HG02763 (cell line): Measurements from ENCODE around the gene RAB8B.
A peak's percentile ranks its signal among the peaks of the same experiment; 100 is the strongest.

ENCODE experiments used
- ATAC-seq: cut with Tn5 transposase; IDR thresholded peaks from one replicate; pipeline ENCODE4 v1.9.1; 2021; ENCODE audit warnings: mild to moderate bottlenecking, moderate library complexity; ENCODE audit not compliant: unreplicated experiment

RAB8B gene

DNA sequence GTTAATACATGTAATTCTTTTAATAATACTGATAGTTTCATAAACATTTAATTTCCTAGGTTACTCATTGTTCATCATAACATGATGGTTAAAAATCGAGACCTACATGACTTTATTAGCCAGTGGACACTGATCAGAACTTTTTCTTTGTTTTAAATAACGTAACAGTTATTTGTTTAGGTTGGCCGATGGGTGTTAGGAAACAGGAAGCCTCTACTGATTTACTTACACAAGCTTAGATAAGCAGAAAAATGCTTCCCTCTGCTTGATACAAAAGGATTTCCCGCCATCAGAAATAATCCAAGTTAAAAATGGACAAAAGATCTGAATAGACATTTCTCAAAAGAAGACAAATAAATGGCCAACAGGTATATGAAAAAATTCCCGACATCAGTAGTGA, 71.4 kb downstream of the RAB8B start:
- ATAC-seq = no peak

DNA sequence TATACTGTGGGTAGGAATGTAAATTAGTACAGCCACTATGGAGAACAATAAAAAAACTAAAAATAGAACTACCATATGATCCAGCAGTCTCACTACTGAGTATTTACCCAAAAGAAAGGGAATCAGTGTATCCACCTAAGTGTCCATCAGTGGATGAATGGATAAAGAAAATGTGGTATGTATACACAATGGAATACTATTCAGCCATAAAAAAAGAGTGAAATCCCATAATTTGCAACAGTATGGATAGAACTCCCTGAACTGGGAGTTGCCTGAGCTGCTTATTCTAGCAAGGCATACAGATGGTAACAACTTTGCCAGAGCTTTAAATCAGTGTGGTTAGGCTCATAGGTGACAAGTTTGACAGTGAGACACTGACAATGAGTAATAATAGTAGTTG, 71.9 kb downstream of the RAB8B start:
- no peak for ATAC-seq

DNA sequence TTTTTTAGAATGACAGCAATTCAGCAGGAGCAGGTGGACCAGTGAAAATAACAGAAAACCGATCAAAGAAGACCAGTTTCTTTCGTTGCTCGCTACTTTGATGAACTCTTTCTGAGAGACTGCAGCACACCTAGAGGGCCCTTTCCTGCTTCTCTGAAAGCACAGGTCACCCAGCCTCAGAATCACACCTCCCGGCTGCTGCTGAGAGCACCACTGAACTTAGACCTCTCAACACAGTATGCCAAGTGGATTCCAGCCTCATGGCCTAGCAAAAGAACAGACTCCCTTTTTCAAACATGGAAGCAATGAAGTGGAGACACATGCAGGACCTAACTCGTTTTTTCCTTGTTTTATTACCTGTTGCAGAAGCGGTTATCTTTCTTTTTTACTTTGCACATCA, 74.1 kb downstream of the RAB8B start:
- no peak for ATAC-seq

DNA sequence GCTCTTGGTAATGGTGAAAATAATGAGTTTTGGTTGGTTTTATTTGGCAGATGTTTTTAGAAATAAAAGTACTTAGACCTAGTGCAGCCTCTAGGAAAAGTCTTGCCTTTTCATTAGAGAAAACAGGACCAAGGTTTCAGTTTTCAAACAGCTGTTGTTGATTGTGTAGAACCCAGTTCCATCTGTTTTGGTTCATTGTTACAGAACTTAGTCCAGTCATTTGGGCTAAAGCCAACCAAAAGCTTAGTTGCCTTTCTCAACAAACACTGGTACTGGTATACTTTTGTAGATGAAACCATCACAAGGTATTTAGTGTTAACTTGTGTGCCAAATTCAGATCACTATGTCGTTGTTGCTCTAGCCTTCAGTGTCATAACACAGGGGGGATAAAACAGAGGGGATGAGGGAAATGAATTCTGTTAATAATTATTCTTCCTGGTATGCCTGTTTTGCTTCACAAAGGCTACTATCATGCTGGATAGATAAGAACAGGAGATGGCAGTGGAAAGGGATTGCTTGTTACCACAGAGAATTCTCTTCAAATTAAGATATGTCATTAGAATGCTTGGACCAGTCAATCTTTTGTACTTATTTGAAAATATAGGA, 75.4 kb downstream of the RAB8B start:
- ATAC-seq = no peak

DNA sequence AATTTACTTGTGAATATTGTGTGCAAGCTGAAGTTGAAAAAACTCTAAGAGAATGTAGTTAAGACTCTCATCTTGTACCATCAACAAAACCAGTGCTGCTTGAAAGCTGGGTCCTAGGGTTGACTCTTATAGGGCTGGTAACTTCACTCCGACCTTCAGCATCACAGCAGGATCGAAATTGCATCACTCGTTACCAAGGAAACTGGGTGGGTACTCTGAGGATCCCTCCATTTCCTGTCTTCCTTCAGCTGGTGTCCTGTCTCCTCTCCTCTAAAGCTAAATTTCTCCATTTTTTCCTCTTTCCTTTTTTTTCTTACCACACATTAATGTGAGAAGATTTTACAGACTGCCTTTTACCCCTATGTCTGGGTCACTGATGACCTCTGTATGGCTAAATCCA, 85.0 kb downstream of the RAB8B start:
- ATAC-seq = no peak

DNA sequence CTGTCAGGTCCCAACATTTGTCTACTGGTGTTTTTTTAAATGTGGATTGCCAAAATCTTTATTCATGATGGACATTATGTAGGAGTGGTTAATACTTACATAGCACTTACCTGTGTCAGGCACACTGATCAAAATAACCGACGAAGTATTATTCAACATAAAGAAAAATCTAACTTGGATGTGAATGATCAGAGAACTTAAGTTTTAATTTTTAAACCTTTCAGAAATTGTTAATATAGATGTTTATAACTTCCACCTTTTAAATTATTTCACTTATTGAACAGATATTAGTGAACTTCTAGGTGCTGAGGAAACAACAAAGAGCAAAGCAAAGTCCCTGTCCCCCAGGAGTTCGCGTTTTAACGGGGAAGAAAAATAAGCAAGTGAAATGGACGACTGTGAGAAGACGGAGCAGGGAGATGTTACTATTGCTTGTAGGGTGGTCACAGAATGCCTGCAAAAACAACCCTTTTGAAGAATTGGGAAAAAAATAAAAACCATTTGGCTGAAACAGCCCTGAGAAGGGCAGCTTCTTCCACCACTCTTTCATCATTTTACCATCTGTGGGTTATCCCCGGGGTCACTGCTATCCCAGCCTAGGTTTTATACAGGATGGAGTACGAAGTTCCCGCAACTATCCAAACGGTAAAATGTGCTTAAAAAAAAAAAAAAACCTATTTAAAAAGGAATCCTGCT, 87.1 kb downstream of the RAB8B start:
- ATAC-seq = no peak

DNA sequence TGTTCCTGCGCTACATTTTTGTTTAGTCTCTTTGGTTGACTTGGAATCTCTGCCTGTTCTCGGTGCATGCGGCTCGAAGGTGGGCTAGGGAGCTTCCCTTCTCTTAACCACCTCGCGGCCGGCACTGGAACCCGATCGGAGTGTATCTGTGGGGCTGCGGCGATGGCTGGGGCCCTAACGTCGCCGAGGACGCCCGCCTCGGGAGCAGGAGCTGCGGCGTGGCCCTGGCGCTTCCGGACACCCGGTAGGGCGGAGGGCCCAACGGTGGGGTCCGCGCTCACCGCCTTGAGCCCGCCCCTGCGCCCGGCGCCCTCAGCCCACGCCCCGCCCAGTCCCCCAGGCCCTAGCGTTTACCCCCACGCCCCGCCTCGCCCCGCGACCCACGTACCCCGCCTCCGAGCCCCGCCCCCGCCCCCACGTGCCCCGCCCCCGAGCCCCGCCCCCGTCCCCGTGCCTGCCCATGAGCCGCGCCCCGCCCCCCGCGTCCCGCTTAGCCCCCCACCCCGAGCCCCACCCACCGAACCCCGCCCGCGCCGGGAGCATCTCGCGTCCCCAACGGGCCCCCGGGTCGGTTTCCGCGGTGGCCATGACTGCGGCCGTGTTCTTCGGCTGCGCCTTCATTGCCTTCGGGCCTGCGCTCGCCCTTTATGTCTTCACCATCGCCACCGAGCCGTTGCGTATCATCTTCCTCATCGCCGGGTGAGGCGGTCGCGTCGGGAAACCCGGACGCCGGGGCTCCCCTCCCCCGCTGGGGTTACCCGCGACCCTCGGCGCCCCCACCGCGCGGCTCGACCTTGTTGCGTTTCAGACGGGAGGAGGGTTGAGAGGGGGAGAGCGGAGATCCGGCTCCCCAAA, 87.9 kb downstream of the RAB8B start, which contains the start of gene APH1B:
Gene APH1B, plus strand, starts transcription at position 568 of the 855 bp plus-strand sequence. Its CDS starts 19 bp downstream, at position 587.
- ATAC-seq = peak; percentile 71

DNA sequence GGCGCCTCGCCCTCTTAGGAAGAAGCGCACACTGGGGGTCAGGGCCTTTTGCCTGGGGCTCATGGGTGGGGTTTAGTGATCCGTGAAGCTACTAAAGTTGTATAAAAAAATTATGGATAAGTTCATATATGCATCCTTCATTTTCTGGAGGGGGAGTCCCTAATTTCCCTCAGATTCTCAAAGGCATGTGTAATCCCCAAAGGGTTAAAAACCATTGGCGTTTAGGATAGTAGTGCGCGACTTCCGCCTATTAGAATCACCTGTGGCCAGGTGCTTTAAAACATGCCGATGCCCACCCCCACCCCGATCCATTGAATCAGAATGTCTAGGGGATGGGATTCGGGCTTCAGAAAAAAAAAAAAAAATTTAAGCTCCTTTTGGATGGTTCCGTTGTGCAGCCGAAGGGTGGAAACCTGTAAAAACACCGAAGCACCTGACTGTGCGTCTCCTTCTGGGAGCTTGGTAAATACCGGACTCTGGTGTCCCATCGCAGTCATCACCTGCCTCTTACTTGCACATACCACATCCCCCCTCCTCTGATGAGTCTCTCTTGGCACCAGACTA, 88.6 kb downstream of the RAB8B start:
- ATAC-seq = no peak

DNA sequence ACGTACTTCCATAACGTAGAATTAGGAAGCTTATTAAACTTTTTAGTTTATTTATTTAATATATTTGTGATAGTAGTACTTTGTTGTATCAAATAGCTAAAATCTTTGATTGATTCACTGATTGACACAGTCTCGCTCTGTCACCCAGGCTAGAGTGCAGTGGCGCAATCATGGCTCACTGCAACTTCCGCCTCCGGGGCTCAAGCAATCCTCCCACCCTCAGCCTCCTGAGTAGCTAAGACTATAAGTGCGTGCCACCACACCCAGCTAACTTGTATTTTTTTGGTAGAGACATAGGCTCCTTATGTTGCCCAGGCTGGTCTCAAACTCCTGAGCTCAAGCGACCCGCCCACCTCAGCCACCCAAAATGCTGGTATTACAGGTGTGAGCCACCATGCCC, 93.7 kb downstream of the RAB8B start:
- ATAC-seq = no peak

DNA sequence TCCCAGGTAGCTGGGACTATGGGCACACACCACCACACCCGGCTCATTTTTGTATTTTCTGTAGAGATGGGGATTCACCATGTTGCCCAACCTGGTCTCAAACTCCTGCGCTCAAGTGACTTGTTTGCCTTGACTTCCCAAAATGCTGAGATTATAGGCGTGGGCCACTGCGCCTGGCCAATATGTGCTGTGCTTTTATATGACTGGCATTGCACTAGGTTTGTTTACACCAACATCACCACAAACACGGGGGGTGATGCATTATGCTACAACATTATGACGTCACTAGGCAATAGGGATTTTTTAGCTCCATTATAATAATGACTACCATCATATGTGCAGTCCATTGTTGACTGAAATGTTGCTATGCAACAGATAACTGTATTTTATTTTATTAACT, 94.9 kb downstream of the RAB8B start:
- ATAC-seq = no peak

DNA sequence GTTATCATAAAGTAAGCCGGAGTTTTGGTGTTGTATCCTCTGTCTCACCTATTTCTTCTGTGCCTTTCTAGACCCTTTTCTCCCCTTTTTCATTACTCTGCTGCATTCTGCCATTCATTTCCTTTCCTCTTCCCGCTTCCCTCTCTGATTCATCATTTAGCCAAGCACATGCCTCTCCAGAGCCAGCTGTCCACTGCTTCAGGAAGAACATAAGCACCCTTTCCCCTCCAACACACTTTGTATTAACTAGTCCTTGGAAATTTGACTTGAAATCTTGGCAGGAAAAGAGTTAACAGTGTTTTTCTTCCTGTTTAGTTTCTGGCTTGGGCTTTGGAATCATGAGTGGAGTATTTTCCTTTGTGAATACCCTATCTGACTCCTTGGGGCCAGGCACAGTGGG, 97.7 kb downstream of the RAB8B start:
- no peak for ATAC-seq

DNA sequence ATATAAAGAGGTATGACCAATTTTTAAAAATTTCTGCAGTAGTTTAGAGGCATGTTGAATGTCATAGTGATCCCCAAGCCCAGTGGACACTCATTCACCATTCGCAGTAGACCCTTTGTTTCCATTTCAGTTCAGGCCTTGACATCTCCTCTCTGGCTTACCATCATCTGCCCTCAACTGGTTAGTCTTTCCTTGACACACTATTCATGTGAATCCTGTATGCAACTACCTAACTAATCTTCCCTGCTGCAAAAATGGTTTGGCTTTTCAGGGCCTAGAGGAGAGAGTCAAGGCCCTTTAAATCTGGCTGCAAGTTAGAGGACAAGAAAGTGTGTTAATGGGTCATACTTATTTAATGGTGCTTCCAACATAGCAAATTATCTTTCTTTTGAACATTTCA, 98.9 kb downstream of the RAB8B start:
- ATAC-seq = no peak

DNA sequence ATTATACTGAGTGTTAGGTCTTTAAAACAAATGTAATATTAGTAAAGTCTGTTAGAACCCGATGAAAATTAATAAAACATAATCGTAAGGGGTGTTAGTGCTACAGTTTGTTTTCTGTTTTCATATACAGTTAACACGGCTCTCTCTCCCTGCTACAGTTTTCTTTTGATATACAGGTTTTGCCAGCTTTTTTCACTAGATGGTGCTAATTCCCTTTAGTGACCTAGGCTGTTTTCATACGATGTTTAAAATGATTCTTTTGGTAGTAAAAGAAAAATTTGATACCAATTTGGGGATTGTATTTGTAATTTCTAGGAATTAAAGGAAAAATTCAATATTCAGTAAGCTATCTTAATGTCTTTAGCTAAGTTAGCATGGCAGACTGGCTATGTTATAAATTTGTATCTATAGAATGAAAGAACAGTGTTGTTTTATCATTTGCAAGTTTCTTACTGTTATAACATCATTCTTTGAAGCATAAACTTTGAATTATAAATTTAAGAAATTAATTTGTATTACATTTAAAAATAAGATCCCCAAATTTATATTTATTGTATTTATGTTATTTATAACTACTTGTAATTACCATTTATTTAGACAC, 99.5 kb downstream of the RAB8B start:
- no peak for ATAC-seq

DNA sequence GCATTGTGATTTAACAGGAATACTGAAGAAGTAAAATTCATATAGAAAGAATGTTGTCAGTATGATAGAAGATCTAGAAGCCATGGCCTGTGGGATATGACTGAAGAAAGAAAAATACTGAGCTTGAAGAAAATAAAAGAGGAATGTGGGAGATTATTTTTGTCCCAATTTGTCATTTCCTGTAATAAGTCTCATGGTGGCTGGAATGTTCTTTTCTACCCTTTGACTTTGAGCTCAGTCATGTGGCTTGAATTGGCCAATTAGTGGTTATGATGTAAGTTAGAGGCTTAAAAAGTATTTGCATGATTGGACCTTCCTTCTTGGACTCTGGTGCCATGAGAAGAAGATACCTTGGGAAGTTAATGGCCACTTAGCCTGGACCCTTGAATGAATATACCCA, 102.1 kb downstream of the RAB8B start:
- no peak for ATAC-seq

DNA sequence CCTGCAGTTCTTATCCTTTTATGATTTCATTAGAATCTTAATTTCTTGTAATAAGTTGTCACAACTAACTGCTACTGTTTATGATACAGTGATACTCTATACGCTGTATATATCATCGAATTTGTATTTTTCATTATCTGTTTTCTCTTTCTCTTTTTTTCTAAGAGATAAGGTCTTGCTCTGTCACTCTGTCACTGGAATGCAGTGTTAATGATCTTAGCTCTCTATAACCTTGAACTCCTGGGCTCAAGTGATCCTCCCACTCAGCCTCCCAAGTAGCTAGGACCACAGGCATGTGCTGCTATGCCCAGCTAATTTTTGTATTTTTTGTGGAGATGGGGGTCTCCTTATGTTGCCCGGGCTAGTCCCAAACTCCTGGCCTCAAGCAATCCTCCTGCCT, 102.8 kb downstream of the RAB8B start:
- ATAC-seq = no peak

DNA sequence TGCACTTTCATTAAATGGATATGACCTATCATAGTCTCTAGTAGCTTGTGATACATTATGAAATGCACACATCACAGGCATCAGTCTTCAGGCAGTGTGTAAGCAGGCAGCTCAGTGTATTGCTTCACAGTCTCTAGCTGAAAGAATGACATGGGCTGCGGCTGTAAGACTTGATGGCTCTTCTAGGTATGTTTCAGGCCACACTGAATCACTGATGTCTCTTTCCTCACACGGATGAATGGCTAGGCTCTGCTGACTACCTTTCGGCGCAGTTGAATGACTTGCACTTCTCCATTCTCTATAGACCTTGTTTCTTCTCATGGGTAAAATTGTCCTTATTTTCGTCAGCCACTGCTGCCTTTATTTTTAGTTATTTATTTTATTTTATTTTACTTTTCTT, 103.4 kb downstream of the RAB8B start:
- no peak for ATAC-seq

DNA sequence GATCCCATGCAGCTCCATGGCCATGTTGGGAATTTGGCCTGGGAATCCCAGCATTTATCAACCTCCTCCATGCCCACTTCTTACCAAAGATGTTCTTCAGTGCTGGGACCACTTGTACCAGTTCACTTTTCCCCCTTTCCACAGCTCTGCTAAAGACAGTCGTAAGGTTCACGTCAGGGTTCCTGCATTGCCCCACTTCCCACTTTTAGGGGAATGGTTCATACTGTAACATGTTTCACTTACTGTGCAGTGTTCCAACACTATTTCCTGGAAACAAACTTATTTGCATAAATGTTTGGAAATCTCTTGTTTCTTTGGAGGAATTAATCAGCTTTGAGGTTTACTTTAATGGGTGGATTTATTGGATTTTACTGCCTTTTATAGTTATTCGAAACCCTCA, 105.0 kb downstream of the RAB8B start:
- ATAC-seq = no peak

DNA sequence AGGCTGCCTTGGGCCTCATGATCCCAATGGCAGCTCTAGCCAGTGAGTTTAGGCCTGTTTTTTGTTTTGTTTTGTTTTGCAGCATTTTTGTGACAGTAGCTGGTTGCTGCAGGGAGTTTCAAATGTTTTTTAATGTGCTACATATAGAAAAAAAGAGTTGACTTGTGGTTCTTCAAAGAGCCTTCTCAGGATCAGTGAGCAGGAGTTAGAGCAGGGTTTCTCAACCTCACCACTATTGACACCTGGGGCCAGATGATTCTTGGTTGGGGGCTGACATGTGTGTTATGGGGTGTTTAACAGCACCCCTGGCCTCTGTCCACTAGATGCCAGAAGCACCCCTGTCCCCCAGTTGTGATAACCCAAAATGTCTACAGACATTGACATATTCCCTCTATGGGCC, 105.9 kb downstream of the RAB8B start:
- ATAC-seq = no peak

DNA sequence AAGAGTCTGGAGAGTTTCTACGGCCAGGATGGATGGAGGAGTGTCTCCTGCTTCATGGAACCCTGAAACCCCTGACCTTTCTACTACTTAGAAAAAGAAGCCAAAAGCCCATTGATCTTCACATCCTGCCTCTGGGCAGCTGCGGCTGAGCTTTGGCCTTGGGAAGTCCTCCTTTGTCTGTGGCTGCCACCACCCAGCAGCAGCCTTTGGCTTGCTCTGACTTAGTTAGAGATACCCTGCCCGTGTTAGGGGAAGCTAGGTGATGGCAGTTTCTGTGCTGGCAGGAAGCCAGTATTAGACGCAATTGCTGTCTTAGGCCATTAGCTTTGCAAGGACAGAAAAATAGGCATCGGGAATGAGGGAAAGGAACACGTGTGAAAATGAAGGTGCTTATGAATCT, 106.8 kb downstream of the RAB8B start:
- no peak for ATAC-seq

DNA sequence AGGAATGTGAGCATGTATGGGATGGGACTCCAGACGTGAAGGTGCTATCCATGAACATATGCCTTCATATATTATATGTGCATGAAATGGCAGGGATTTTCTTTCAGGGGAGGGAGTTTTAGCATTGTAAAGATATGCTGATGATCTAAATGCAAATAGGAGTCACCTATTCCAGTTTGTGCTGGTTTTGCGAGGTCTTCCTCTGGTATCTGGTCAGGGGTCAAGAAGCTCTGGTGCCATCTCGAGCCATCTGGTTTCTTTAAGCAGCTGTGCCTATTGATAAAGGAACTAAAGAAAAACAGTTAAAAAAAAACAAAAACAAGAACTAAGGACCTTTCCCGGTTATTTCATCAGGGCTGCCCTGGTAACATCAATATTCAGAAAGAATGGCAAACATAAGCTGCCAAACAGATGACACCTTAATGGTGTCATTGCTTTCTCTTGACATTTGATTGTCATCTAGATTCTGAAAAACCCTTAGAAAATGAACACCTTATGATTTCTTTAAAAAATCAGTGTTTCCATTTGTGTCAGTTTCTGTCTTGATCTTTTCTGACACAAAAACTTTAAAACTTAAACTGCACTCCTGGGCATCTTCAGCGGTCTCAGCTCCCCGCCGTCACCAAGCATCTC, 110.7 kb downstream of the RAB8B start:
- no peak for ATAC-seq

DNA sequence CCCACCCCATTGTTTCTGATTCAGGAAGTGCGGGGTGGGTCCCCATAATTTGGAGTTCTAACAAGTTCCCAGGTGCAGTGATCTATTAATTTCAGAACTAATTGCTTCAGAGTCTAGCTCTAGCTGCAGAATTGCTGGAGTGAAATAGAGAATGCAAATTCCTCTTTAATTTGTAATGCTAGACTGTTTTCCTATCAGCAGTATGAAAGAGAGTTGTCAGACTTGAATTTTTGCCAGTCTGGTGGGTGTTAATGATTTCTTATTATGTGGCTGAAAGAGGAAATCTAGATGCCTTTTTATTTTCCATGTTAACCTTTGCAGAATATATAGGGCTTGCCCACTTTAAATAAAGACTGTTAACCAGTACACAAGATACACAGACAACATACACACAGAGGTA, 111.7 kb downstream of the RAB8B start:
- ATAC-seq = no peak
